CD4-positive, alpha-beta T cell (primary cell): ENCODE results near the gene CNOT9. TPM values are rescaled to one million over a fixed set of nuclear protein-coding genes. Genes with fewer than 3 reads are reported as not detected.

Source experiments
- ATAC-seq: fragments of 200-7000 bp; cut with Tn5 transposase; one replicate; pipeline ENCODE4 v1.10.0; 2022; ENCODE audit warnings: mild to moderate bottlenecking; ENCODE audit not compliant: poor library complexity
- CTCF ChIA-PET: fragments of 350-600 bp; sonication (Branson Sonifier 250); formaldehyde crosslinking; loops from one replicate; lab custom pipeline; 2021; ENCODE audit warnings: antibody characterized with exemption, inconsistent platforms; lab: Charles Lee
- POLR2A ChIA-PET: fragments of 350-600 bp; sonication (Branson Sonifier 250); formaldehyde crosslinking; loops from one replicate; lab custom pipeline; 2021; ENCODE audit warnings: antibody characterized with exemption, inconsistent platforms; lab: Charles Lee
- DNase-seq, 14 experiments: peaks; one replicate each; pipeline ENCODE4 v3.0.0-alpha.2; 2013 to 2020; ENCODE audit warnings: mixed read lengths in 2 of 14
- H3K27ac ChIP-seq, 2 donors: one replicate each; pipeline versions ENCODE4 v1.5.1 to v1.7.0; 2013; ENCODE audit warnings: low read length in 2 of 2, low read depth in 1 of 2, mild to moderate bottlenecking in 1 of 2
- H3K27me3 ChIP-seq, 2 experiments: 1 replicate in 1 of 2; 2 replicates in 1 of 2; pipeline versions ENCODE4 v1.6.1 to v1.7.0; 2013; ENCODE audit warnings: low read length in 2 of 2, control low read depth in 1 of 2, mild to moderate bottlenecking in 1 of 2, moderate library complexity in 1 of 2; ENCODE audit not compliant: insufficient read depth in 2 of 2, control insufficient read depth in 1 of 2
- H3K36me3 ChIP-seq: one replicate; pipeline ENCODE4 v1.6.1; 2013; ENCODE audit warnings: low read length, control low read depth; ENCODE audit not compliant: insufficient read depth
- H3K4me1 ChIP-seq: one replicate; pipeline ENCODE4 v1.6.1; 2013; ENCODE audit warnings: low read length, control low read depth; ENCODE audit not compliant: insufficient read depth
- H3K4me3 ChIP-seq: one replicate; pipeline ENCODE4 v1.5.1; 2013; ENCODE audit warnings: mild to moderate bottlenecking, low read length, moderate library complexity
- H3K9me3 ChIP-seq, 2 experiments: 1 replicate in 1 of 2; 2 replicates in 1 of 2; pipeline versions ENCODE4 v1.6.1 to v1.7.0; 2013; ENCODE audit warnings: low read length in 2 of 2, mild to moderate bottlenecking in 2 of 2, control low read depth in 1 of 2, moderate library complexity in 1 of 2; ENCODE audit not compliant: control insufficient read depth in 1 of 2, insufficient read depth in 1 of 2
- H3K27ac Mint-ChIP-seq: one replicate; pipeline ENCODE4 v1.8.0; 2020; ENCODE audit warnings: mixed read lengths
- H3K27me3 Mint-ChIP-seq: one replicate; pipeline ENCODE4 v1.8.0; 2021; ENCODE audit warnings: mixed read lengths
- H3K36me3 Mint-ChIP-seq: one replicate; pipeline ENCODE4 v1.8.0; 2021; ENCODE audit warnings: low read depth, mixed read lengths
- H3K4me1 Mint-ChIP-seq: one replicate; pipeline ENCODE4 v1.8.0; 2021; ENCODE audit warnings: low read depth, mixed read lengths
- H3K4me3 Mint-ChIP-seq: one replicate; pipeline ENCODE4 v1.8.0; 2020; ENCODE audit warnings: mild to moderate bottlenecking, mixed read lengths
- H3K9me3 Mint-ChIP-seq: one replicate; pipeline ENCODE4 v1.8.0; 2020; ENCODE audit warnings: mixed read lengths
- intact Hi-C, 2 experiments: fragments of 100-400 bp; cut with DNase I in 1 of 2; cut with micrococcal nuclease in 1 of 2; formaldehyde crosslinking; loops; one replicate each; pipeline versions ENCODE4 v1.15.1 to v1.9.0; 2023 to 2025; cut with DNase I, micrococcal nuclease
- total RNA-seq, 174 experiments: library from RNA in 2 of 174; stranded (reverse) in 2 of 174; gene quantifications; one replicate each; pipeline ENCODE4 v1.2.3 and lab custom pipeline; 2021 to 2026
- TF ChIP-seq, protein P1 (sequence below): fragments of 200-600 bp; IDR thresholded peaks from one replicate; pipeline ENCODE4 v1.8.0; 2022; ENCODE audit warnings: antibody characterized with exemption, mild to moderate bottlenecking

The CNOT9 gene
- total RNA-seq, 2 experiments from 2014 or later = 62.8 to 66.8 TPM

DNA sequence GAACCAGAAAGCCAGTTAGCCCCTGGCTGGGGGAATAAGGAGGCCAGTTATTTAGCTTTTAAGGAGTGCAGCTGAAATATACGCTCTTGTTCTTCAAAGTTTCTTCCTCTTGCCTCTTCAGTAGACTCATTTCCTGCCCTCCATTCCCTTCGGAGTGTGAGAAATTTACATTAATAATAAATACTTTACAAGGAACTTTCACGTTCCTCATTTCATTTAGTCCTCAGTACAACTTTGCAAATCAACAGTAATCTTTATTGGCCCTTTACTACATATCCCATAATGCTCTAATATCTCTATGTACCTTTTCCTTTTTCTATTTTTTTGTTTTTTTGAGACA is 54.7 kb downstream of the CNOT9 start:
- CTCF ChIA-PET = no interaction called here

DNA sequence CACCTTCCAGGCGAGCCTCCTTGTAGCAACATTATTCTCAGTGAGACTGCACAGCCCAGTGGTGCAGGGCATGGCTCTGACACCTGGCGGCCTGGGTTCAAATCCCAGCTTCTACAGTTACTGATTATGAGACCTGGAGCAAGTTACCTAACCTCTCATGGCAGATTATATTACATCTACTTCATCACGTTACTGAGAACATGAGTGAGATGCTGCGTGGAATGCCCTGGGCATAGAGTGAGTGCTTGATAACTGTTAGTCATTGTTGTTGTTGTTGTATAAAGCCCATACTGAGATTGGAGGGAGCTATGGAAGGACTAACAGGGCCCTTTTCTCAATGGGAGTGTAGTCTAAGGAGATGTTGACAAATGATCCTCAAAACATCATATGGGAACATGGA is 57.7 kb downstream of the CNOT9 start:
- no peak overlapping the region for H3K27ac ChIP-seq
- H3K4me1 ChIP-seq = no peaks in the 10 kb centered on the region
- POLR2A ChIA-PET = no interaction called here
- Mint-ChIP-seq H3K27me3 (no peaks in the 10 kb centered on the region), H3K4me1 (peaks cover 5% of the 10 kb centered on the region), H3K27ac (no peak overlapping the region), H3K36me3 (no peaks in the 10 kb centered on the region), H3K4me3 (no peak overlapping the region), H3K9me3 (no peaks in the 10 kb centered on the region)
- no peak overlapping the region for H3K4me3 ChIP-seq
- no peaks in the 10 kb centered on the region for H3K27me3 ChIP-seq
- CTCF ChIA-PET = no interaction called here
- no peak for ATAC-seq
- no peaks in the 10 kb centered on the region for H3K9me3 ChIP-seq
- no peak for DNase-seq
- intact Hi-C loops = no loop called here
- TF ChIP-seq, protein P1, sequence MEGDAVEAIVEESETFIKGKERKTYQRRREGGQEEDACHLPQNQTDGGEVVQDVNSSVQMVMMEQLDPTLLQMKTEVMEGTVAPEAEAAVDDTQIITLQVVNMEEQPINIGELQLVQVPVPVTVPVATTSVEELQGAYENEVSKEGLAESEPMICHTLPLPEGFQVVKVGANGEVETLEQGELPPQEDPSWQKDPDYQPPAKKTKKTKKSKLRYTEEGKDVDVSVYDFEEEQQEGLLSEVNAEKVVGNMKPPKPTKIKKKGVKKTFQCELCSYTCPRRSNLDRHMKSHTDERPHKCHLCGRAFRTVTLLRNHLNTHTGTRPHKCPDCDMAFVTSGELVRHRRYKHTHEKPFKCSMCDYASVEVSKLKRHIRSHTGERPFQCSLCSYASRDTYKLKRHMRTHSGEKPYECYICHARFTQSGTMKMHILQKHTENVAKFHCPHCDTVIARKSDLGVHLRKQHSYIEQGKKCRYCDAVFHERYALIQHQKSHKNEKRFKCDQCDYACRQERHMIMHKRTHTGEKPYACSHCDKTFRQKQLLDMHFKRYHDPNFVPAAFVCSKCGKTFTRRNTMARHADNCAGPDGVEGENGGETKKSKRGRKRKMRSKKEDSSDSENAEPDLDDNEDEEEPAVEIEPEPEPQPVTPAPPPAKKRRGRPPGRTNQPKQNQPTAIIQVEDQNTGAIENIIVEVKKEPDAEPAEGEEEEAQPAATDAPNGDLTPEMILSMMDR = no peak
- no peaks in the 10 kb centered on the region for H3K36me3 ChIP-seq

More for the DNA sequence above, 54.7 kb downstream of the CNOT9 start:
- Histone ChIP-seq H3K9me3 (no peaks in the 10 kb centered on the region), H3K27ac (no peak overlapping the region), H3K36me3 (no peaks in the 10 kb centered on the region), H3K4me1 (no peaks in the 10 kb centered on the region), H3K27me3 (no peaks in the 10 kb centered on the region), H3K4me3 (no peak overlapping the region)
- Mint-ChIP-seq H3K4me3 (no peak overlapping the region), H3K27me3 (no peaks in the 10 kb centered on the region), H3K27ac (no peak overlapping the region), H3K9me3 (no peaks in the 10 kb centered on the region), H3K4me1 (peaks cover 5% of the 10 kb centered on the region), H3K36me3 (no peaks in the 10 kb centered on the region)
- TF ChIP-seq, protein P1 = no peak
- ATAC-seq = no peak
- no peak for DNase-seq
- intact Hi-C loops = no loop called here
- POLR2A ChIA-PET = no interaction called here

DNA sequence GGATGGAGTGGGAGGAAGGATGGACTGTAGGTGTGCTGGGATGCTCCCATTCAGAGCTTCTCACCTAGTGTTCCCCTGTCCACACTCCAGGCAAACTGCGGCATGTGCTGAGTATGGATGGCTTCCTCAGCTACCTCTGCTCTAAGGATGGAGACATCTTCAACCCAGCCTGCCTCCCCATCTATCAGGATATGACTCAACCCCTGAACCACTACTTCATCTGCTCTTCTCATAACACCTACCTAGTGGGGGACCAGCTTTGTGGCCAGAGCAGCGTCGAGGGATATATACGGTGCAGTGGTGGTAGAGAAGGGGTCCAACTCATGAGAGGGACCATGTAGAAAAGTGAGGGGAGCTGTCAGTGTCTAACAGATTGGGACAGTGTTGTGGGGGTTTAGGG is 59.3 kb downstream of the CNOT9 start:
- TF ChIP-seq, protein P1 = no peak
- intact Hi-C loops = no loop called here
- no peak overlapping the region for H3K4me3 Mint-ChIP-seq
- H3K27me3 ChIP-seq = no peaks in the 10 kb centered on the region
- H3K9me3 ChIP-seq = no peaks in the 10 kb centered on the region
- no peaks in the 10 kb centered on the region for H3K4me1 ChIP-seq
- CTCF ChIA-PET = no interaction called here
- POLR2A ChIA-PET = interaction anchor here (1.1 kb wide), 1 partner anchor 9 kb away, joined by 3 read pairs; no protein-coding TSS in a partner anchor
- H3K36me3 Mint-ChIP-seq = peaks cover 4% of the 10 kb centered on the region
- no peak for ATAC-seq
- H3K27me3 Mint-ChIP-seq = no peaks in the 10 kb centered on the region
- H3K4me1 Mint-ChIP-seq = peaks cover 4% of the 10 kb centered on the region
- H3K36me3 ChIP-seq = no peaks in the 10 kb centered on the region
- no peak for DNase-seq
- H3K27ac ChIP-seq = no peak overlapping the region
- H3K9me3 Mint-ChIP-seq = no peaks in the 10 kb centered on the region
- no peak overlapping the region for H3K27ac Mint-ChIP-seq
- no peak overlapping the region for H3K4me3 ChIP-seq
